Brain microvascular endothelial cell (primary cell): ENCODE data around the gene UFSP2.

Experiments
- DNase-seq: peaks from one replicate; pipeline ENCODE4 v3.0.0-alpha.2; 2020
- H3K27ac ChIP-seq: fragments of 250-450 bp; sonication (Bioruptor Pico); 2 replicates; pipeline ENCODE4 v1.5.1; 2020; ENCODE audit warnings: mild to moderate bottlenecking, moderate library complexity
- H3K27me3 ChIP-seq: fragments of 250-450 bp; sonication (Bioruptor Pico); replicated peaks from 2 replicates; pipeline ENCODE4 v1.5.1; 2020; ENCODE audit warnings: mild to moderate bottlenecking
- H3K36me3 ChIP-seq: fragments of 250-450 bp; sonication (Bioruptor Pico); replicated peaks from 2 replicates; pipeline ENCODE4 v1.5.1; 2020; ENCODE audit warnings: mild to moderate bottlenecking
- H3K4me3 ChIP-seq: 2 replicates; pipeline ENCODE4 v1.5.1; 2011; ENCODE audit warnings: low read depth, mild to moderate bottlenecking, control low read depth, low read length, moderate library complexity
- CTCF ChIP-seq: IDR thresholded peaks from 2 replicates; pipeline ENCODE4 v1.5.1; 2011; ENCODE audit warnings: low read depth, mild to moderate bottlenecking, moderate library complexity, low read length, control low read depth, inconsistent platforms; ENCODE audit errors: missing control alignments
- in situ Hi-C: cut with HindIII; loops from 2 replicates; pipeline ENCODE4 v1.10.0; 2017; ENCODE audit warnings: low sequenced_read_pairs, low pct_ligation_motif_present

Gene UFSP2

GRCh38 chr4:185405296-185405999 is 20.3 kb downstream of the UFSP2 start:
- DNase-seq, result no peak
- Histone ChIP-seq H3K27me3 (no peaks in the 10 kb centered on the region), H3K36me3 (peaks cover 10% of the 10 kb centered on the region), H3K27ac (no peak overlapping the region), H3K4me3 (no peak overlapping the region)
- in situ Hi-C loops, result no loop called here
- no peak for TF ChIP-seq CTCF

- Histone ChIP-seq H3K27me3 (no peaks in the 10 kb centered on the region), H3K36me3 (peaks cover 5% of the 10 kb centered on the region), H3K27ac (no peak overlapping the region), H3K4me3 (no peak overlapping the region)
- no peak for TF ChIP-seq CTCF
- in situ Hi-C loops, result no loop called here
- DNase-seq, result no peak
Measured at GRCh38 chr4:185404031-185404430, 21.7 kb downstream of the UFSP2 start.

GRCh38 chr4:185399466-185399865 is 26.3 kb downstream of the UFSP2 start:
- TF ChIP-seq CTCF, result no peak
- in situ Hi-C loops, result no loop called here
- DNase-seq, result no peak
- no peaks in the 10 kb centered on the region for H3K27me3 ChIP-seq
- H3K36me3 ChIP-seq, result no peaks in the 10 kb centered on the region
- no peak overlapping the region for H3K4me3 ChIP-seq
- H3K27ac ChIP-seq, result no peak overlapping the region

- in situ Hi-C loops, result no loop called here
- Histone ChIP-seq H3K27ac (no peak overlapping the region), H3K27me3 (no peaks in the 10 kb centered on the region), H3K4me3 (no peak overlapping the region), H3K36me3 (no peaks in the 10 kb centered on the region)
- DNase-seq, result no peak
- no peak for TF ChIP-seq CTCF
Measured at GRCh38 chr4:185398618-185399017, 27.1 kb downstream of the UFSP2 start.

- H3K4me3 ChIP-seq, result peak within 1 kb of the TSS; percentile 70
- TF ChIP-seq CTCF, result peak; percentile 33
- peak within 1 kb of the TSS; percentile 93 for H3K27ac ChIP-seq
- no peaks in the 10 kb centered on the region for H3K36me3 ChIP-seq
- no peaks in the 10 kb centered on the region for H3K27me3 ChIP-seq
- DNase-seq, result peak; percentile 38
- in situ Hi-C loops, result no loop called here
Measured at GRCh38 chr4:185396724-185397385, 28.9 kb downstream of the UFSP2 start, which contains the start of gene ANKRD37. Gene ANKRD37 (plus strand): TSS chr4:185396841. CDS start chr4:185396924, 83 bp downstream.
